ENCODE results near the gene C4orf33.

DNA sequence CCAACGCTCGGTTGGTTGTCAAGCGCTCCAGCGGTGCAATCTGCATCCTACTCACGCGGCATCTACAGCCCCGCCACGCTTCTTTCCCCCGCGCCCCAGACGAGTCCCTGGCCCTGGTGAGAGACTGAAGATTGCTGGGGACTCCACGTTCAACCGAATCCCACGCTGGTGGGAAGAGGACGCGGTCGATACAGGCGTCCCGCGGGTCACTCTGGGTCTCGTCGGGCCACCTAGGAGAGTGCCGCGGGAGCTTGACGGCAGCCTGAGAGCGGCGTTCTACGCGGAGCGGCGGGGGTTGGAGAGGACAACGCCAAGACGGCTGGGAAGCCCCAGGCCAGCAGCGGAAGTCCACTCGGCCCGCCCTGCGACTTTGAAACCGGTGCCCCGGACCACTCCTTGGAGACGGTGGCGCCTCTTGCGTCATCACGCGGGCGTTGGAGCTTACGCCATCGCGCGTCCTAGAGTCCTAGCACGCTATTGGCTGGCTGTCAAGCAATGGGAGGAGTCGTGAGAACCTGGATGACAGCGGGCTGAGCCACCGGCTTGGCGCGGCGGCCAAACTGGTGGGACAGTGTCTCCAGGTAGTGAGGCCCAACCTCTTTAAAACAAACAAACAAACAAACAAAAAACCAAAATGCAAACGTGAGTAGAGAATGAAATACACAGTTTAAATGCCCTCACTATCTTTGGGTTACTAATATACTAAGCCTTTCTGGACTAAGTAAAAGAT is 2.6 kb upstream of the C4orf33 start, which contains the start of gene SCLT1:
- TF ChIP-seq, protein P1, sequence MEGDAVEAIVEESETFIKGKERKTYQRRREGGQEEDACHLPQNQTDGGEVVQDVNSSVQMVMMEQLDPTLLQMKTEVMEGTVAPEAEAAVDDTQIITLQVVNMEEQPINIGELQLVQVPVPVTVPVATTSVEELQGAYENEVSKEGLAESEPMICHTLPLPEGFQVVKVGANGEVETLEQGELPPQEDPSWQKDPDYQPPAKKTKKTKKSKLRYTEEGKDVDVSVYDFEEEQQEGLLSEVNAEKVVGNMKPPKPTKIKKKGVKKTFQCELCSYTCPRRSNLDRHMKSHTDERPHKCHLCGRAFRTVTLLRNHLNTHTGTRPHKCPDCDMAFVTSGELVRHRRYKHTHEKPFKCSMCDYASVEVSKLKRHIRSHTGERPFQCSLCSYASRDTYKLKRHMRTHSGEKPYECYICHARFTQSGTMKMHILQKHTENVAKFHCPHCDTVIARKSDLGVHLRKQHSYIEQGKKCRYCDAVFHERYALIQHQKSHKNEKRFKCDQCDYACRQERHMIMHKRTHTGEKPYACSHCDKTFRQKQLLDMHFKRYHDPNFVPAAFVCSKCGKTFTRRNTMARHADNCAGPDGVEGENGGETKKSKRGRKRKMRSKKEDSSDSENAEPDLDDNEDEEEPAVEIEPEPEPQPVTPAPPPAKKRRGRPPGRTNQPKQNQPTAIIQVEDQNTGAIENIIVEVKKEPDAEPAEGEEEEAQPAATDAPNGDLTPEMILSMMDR (IDR thresholded peaks at IDR 0.05; ENCODE audit: poor library complexity) = no peak
- no peak for TF ChIP-seq EZH2 (IDR thresholded peaks at IDR 0.05; ENCODE audit: borderline replicate concordance)
- TF ChIP-seq EZH2phosphoT487 (IDR thresholded peaks at IDR 0.05; ENCODE audit: low read depth, severe bottlenecking, unreplicated experiment) = no peak

Data from hepatocyte (in vitro differentiated cells).